PC-9 (cell line): ENCODE data around the gene SPDYA. TPM values are rescaled to one million over a fixed set of nuclear protein-coding genes. Genes with fewer than 3 reads are reported as not detected.

ENCODE experiments used
- BruUV-seq: library from RNA; stranded (reverse); fragments of 400-500 nt; replicated peaks from 2 replicates; lab custom pipeline; 2021; lab: Mats Ljungman, UMichigan
- CTCF ChIA-PET: fragments of 300-600 bp; sonication (Branson Sonifier 250); formaldehyde crosslinking; loops from one replicate; lab custom pipeline; 2022; ENCODE audit warnings: antibody characterized with exemption; lab: Charles Lee
- POLR2A ChIA-PET: fragments of 300-600 bp; sonication (Branson Sonifier 250); formaldehyde crosslinking; loops from one replicate; lab custom pipeline; 2022; ENCODE audit warnings: antibody characterized with exemption; ENCODE audit not compliant: unreplicated experiment; lab: Charles Lee
- DNase-seq, 2 experiments: peaks; one replicate each; pipeline versions ENCODE4 v3.0.0 to v3.0.0-alpha.2; 2015 to 2022; ENCODE audit warnings: mixed read lengths in 1 of 2
- H2AFZ ChIP-seq: fragments of 200-600 bp; sonication (generic); 2 replicates; pipeline ENCODE4 v1.8.1; 2017; ENCODE audit warnings: antibody characterized with exemption
- H3F3A ChIP-seq: fragments of 200-600 bp; sonication (generic); 2 replicates; pipeline ENCODE4 v1.8.1; 2017; ENCODE audit warnings: antibody characterized with exemption, mild to moderate bottlenecking, low read depth; ENCODE audit not compliant: insufficient read depth
- H3K27ac ChIP-seq: fragments of 200-600 bp; sonication (generic); 2 replicates; pipeline ENCODE4 v1.6.1; 2016; ENCODE audit warnings: mixed run types
- H3K27me3 ChIP-seq: fragments of 200-600 bp; sonication (generic); 2 replicates; pipeline ENCODE4 v1.6.1; 2016; ENCODE audit warnings: low read depth, mixed run types; ENCODE audit not compliant: insufficient read depth
- H3K36me3 ChIP-seq: fragments of 200-600 bp; sonication (generic); 2 replicates; pipeline ENCODE4 v1.6.1; 2016; ENCODE audit warnings: low read depth, mixed run types
- H3K4me1 ChIP-seq: fragments of 200-600 bp; sonication (generic); replicated peaks from 2 replicates; pipeline ENCODE4 v1.6.1; 2016; ENCODE audit warnings: mixed run types; ENCODE audit not compliant: insufficient read depth
- H3K4me2 ChIP-seq: fragments of 200-600 bp; sonication (generic); 2 replicates; pipeline ENCODE4 v1.6.1; 2017; ENCODE audit warnings: mixed run types
- H3K4me3 ChIP-seq: fragments of 200-600 bp; sonication (generic); 2 replicates; pipeline ENCODE4 v1.6.1; 2016; ENCODE audit warnings: mixed run types
- H3K79me2 ChIP-seq: fragments of 200-600 bp; sonication (generic); 2 replicates; pipeline ENCODE4 v1.6.1; 2017; ENCODE audit warnings: low read depth, mixed run types
- H3K9me2 ChIP-seq: fragments of 200-600 bp; sonication (generic); 2 replicates; pipeline ENCODE4 v1.8.1; 2017; ENCODE audit warnings: mild to moderate bottlenecking; ENCODE audit not compliant: insufficient read depth
- H3K9me3 ChIP-seq: fragments of 200-600 bp; sonication (generic); 2 replicates; pipeline ENCODE4 v1.8.1; 2016; ENCODE audit warnings: low read depth; ENCODE audit not compliant: insufficient read depth
- H4K20me1 ChIP-seq: fragments of 200-600 bp; sonication (generic); 2 replicates; pipeline ENCODE4 v1.8.1; 2017; ENCODE audit not compliant: insufficient read depth
- EZH2 ChIP-seq: fragments of 200-600 bp; sonication (generic); IDR thresholded peaks from 2 replicates; pipeline ENCODE4 v1.8.0; 2017; ENCODE audit warnings: antibody characterized with exemption, low read depth
- intact Hi-C: fragments of 100-400 bp; cut with micrococcal nuclease; formaldehyde crosslinking; loops from one replicate; pipeline ENCODE4 v1.10.0; 2022; ENCODE audit not compliant: unreplicated experiment
- total RNA-seq: library from RNA; stranded (reverse); gene quantifications from 2 replicates; pipeline ENCODE4 v1.2.3, GENCODE V29; 2021
- TF ChIP-seq, protein P1 (sequence below): fragments of 200-600 bp; sonication (generic); conservative IDR thresholded peaks from 2 replicates; pipeline ENCODE4 v1.6.1; 2017; ENCODE audit warnings: mixed run types, antibody characterized with exemption, mild to moderate bottlenecking, moderate library complexity

SPDYA gene
- total RNA-seq, 1 experiment from 2014 or later: 1.9 TPM

DNA sequence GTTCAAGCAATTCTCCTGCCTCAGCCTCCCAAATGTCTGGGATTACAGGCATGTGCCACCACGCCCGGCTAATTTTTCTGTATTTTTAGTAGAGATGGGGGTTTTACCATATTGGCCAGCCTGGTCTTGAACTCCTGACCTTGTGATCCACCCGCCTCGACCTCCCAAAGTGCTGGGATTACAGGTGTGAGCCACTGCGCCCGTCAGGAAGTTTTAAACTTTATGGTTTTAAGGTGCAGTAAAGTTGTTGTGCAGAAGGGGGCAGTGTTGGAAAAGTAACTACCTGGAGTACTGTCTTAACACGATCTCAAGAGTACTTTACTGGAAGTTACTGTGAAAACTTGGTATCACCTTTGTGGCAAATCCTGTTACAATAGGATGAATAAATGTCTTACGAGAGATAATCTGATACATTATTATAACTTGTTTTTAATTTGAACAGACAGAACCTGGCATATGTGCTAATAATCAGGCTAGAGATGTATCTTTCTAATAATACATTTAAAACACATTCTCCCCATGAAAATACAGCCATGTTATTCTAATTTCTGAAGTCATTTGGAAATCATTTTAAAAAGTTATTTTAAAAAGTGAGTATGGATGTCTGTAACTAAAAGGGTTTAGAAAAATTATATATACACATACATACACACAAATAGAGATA lies 10.8 kb downstream of the SPDYA start:
- Histone ChIP-seq H4K20me1 (no peaks in the 10 kb centered on the region), H3F3A (peaks cover 13% of the 10 kb centered on the region), H3K9me2 (no peaks in the 10 kb centered on the region), H3K9me3 (no peaks in the 10 kb centered on the region), H3K4me3 (no peak overlapping the region), H3K4me2 (no peak overlapping the region), H2AFZ (no peak overlapping the region), H3K27me3 (no peaks in the 10 kb centered on the region), H3K79me2 (no peaks in the 10 kb centered on the region), H3K4me1 (no peaks in the 10 kb centered on the region), H3K27ac (0 out of 2 replicates have a peak overlapping the region, but pooled peaks have one; percentile 1), H3K36me3 (no peaks in the 10 kb centered on the region)
- POLR2A ChIA-PET: no interaction called here
- BruUV-seq: no TSS peak
- TF ChIP-seq EZH2: no peak
- TF ChIP-seq, protein P1, sequence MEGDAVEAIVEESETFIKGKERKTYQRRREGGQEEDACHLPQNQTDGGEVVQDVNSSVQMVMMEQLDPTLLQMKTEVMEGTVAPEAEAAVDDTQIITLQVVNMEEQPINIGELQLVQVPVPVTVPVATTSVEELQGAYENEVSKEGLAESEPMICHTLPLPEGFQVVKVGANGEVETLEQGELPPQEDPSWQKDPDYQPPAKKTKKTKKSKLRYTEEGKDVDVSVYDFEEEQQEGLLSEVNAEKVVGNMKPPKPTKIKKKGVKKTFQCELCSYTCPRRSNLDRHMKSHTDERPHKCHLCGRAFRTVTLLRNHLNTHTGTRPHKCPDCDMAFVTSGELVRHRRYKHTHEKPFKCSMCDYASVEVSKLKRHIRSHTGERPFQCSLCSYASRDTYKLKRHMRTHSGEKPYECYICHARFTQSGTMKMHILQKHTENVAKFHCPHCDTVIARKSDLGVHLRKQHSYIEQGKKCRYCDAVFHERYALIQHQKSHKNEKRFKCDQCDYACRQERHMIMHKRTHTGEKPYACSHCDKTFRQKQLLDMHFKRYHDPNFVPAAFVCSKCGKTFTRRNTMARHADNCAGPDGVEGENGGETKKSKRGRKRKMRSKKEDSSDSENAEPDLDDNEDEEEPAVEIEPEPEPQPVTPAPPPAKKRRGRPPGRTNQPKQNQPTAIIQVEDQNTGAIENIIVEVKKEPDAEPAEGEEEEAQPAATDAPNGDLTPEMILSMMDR: peak; percentile 81
- intact Hi-C loops: loop anchor here (10.0 kb wide), 1 partner anchor 113 kb away; no protein-coding TSS in a partner anchor
- peak; percentile 45 to 50 for DNase-seq
- CTCF ChIA-PET: no interaction called here

DNA sequence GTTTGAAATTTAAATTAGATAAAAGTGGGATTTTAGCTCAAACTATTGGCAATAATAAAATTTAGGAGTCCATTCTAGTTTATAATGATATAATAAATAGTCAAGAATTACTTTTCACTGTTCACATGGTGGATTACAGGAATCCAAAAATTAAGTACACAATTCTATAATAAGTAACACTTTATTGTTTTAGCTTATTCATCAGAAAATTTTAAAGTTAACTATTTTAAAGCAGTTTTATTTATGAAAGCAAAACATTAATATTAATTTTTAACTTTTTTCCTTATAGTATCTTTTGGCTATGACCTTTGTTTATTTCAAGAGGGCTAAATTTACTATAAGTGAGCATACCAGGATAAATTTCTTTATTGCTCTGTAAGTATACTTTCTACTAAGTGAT lies 11.4 kb downstream of the SPDYA start:
- Histone ChIP-seq H2AFZ (no peak overlapping the region), H3K4me2 (no peak overlapping the region), H3F3A (peaks cover 13% of the 10 kb centered on the region), H3K4me1 (no peaks in the 10 kb centered on the region), H3K9me2 (no peaks in the 10 kb centered on the region), H3K27me3 (no peaks in the 10 kb centered on the region), H3K4me3 (no peak overlapping the region), H4K20me1 (no peaks in the 10 kb centered on the region), H3K27ac (no peak overlapping the region), H3K79me2 (no peaks in the 10 kb centered on the region), H3K36me3 (no peaks in the 10 kb centered on the region), H3K9me3 (no peaks in the 10 kb centered on the region)
- ChIA-PET CTCF (no interaction called here), POLR2A (no interaction called here)
- no peak for TF ChIP-seq EZH2
- TF ChIP-seq, protein P1: no peak
- BruUV-seq: no TSS peak
- intact Hi-C loops: loop anchor here (10.0 kb wide), 1 partner anchor 113 kb away; no protein-coding TSS in a partner anchor
- no peak for DNase-seq

DNA sequence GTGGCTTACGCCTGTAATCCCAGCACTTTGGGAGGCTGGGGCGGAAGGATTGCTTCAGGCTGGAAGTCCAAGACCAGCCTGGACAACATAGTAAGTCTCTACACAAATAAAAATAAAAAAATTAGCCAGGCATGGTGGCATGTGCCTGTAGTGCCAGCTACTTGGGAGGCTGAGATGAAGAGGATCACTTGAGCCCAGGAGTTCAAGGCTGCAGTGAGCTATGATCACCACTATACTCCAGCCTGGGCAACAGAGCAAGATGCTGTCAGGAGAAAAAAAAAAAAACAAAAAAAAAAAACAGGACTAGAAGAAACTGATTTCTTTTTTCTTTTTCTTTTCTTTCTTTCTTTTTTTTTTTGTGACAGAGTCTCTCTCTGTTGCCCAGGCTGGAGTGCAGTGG lies 13.6 kb downstream of the SPDYA start:
- Histone ChIP-seq H3K4me3 (no peak overlapping the region), H3K9me2 (no peaks in the 10 kb centered on the region), H3K4me2 (no peak overlapping the region), H2AFZ (no peak overlapping the region), H4K20me1 (no peaks in the 10 kb centered on the region), H3K27me3 (no peaks in the 10 kb centered on the region), H3K27ac (no peak overlapping the region), H3K9me3 (no peaks in the 10 kb centered on the region), H3K4me1 (no peaks in the 10 kb centered on the region), H3K79me2 (no peaks in the 10 kb centered on the region), H3F3A (peaks cover 13% of the 10 kb centered on the region), H3K36me3 (no peaks in the 10 kb centered on the region)
- no peak for DNase-seq
- POLR2A ChIA-PET: no interaction called here
- TF ChIP-seq, protein P1: no peak
- no peak for TF ChIP-seq EZH2
- intact Hi-C loops: loop anchor here (10.0 kb wide), 1 partner anchor 111 kb away; no protein-coding TSS in a partner anchor
- BruUV-seq: no TSS peak
- CTCF ChIA-PET: no interaction called here
